Astrocyte of the spinal cord (primary cell): Measurements from ENCODE around the gene FAM241A.
"Not testable (repeated sequence)": the region's sequence is repeated elsewhere in the genome, so short reads cannot be mapped to it uniquely, and the experiment has no call there.

ENCODE experiments used
- DNase-seq: peaks from one replicate; pipeline ENCODE4 v3.0.0; 2011; ENCODE audit warnings: low read depth, low spot score
- H3K4me3 ChIP-seq: 2 replicates; pipeline ENCODE4 v1.5.1; 2011; ENCODE audit warnings: low read depth, mild to moderate bottlenecking, low read length, moderate library complexity
- CTCF ChIP-seq: IDR thresholded peaks from 2 replicates; pipeline ENCODE4 v1.5.1; 2012; ENCODE audit warnings: low read depth, mild to moderate bottlenecking, low read length, inconsistent platforms
- in situ Hi-C: cut with HindIII; loops from 2 replicates; pipeline ENCODE4 v1.10.0; 2017; ENCODE audit warnings: low sequenced_read_pairs

Gene FAM241A

GRCh38 chr4:112153211-112153791 lies 8.0 kb downstream of the FAM241A start:
- no peak overlapping the region for H3K4me3 ChIP-seq
- TF ChIP-seq CTCF = no peak
- in situ Hi-C loops = no loop called here
- DNase-seq = no peak

GRCh38 chr4:112156112-112156511 lies 10.9 kb downstream of the FAM241A start:
- H3K4me3 ChIP-seq = no peak overlapping the region
- no peak for DNase-seq
- no peak for TF ChIP-seq CTCF
- in situ Hi-C loops = no loop called here

- no peak for DNase-seq
- in situ Hi-C loops = no loop called here
- no peak for TF ChIP-seq CTCF
- H3K4me3 ChIP-seq = no peak overlapping the region
These were observed 11.3 kb downstream of the FAM241A start for GRCh38 chr4:112156553-112156952.

GRCh38 chr4:112163706-112164105 lies 18.5 kb downstream of the FAM241A start:
- in situ Hi-C loops, H3K4me3 ChIP-seq, DNase-seq: not testable (repeated sequence)

GRCh38 chr4:112167794-112168193 lies 22.5 kb downstream of the FAM241A start:
- TF ChIP-seq CTCF = no peak
- in situ Hi-C loops = no loop called here
- no peak overlapping the region for H3K4me3 ChIP-seq
- no peak for DNase-seq

GRCh38 chr4:112168719-112169500 lies 23.7 kb downstream of the FAM241A start:
- TF ChIP-seq CTCF = no peak
- no peak for DNase-seq
- in situ Hi-C loops = no loop called here
- H3K4me3 ChIP-seq = no peak overlapping the region

GRCh38 chr4:112170451-112170993 lies 25.3 kb downstream of the FAM241A start:
- in situ Hi-C loops = no loop called here
- no peak overlapping the region for H3K4me3 ChIP-seq
- DNase-seq = peak; percentile 83

GRCh38 chr4:112171051-112171763 lies 26.0 kb downstream of the FAM241A start:
- H3K4me3 ChIP-seq, in situ Hi-C loops, DNase-seq: not testable (repeated sequence)

More at GRCh38 chr4:112170451-112170993, 25.3 kb downstream of the FAM241A start:
- no peak for TF ChIP-seq CTCF
